Endometrial microvascular endothelial cells (primary cell): ENCODE results near the gene FKRP. TPM values are rescaled to one million over a fixed set of nuclear protein-coding genes. Genes with fewer than 3 reads are reported as not detected.

Experiments used
- in situ Hi-C: cut with HindIII; loops from 2 replicates; pipeline ENCODE4 v1.10.0; 2017; ENCODE audit warnings: low sequenced_read_pairs, low pct_unique_long_range_greater_than_20kb; ENCODE audit errors: inconsistent ontology term
- total RNA-seq: library from RNA; depleted of rRNA; stranded (reverse); fragments of >200 nt; gene quantifications from one replicate; pipeline ENCODE4 v1.2.3, GENCODE V29; 2015; ENCODE audit errors: inconsistent ontology term

Gene FKRP
- total RNA-seq, 1 donor from 2014 or later, result 18.6 TPM

DNA sequence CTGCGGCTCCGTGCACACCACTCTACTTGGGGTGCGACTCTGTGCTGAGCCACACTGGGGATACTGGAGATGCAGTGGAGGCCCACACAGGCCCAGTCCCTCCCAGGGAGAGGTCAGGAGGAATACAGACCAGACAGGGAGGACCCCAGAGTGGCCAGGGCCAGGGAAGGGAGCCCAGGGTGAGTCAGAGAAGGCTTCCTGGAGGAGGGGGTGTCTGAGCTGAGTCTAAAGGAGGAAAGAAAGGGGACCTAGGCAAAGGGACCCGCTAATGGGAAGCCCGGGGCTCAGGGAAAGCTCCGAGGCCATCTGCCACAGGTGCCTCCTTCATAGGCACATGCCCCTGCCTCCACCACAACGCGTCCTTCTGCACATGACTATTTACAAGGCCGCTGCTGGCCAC is 15.7 kb upstream of the FKRP start:
- in situ Hi-C loops, result no loop called here

DNA sequence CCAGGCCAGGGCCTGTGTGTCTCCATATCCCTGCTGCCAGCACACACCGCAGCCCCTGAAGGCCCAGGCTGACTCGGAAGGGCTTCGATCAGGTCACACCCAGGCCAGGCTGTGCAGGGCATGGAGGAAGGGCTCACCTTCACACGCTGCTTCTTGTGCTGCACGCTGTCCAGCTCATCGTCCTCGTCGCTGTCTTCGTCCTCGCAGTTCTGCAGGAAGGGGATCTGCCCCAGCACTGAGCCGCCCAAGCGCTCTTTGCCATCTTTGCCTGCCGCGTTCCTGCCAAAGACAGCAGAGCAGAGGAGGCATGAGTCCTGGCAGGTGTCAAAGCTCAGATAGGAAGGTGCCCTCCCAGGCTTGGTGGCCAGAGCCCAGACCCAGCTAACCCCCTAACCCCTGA is 15.3 kb upstream of the FKRP start:
- in situ Hi-C loops, result no loop called here

DNA sequence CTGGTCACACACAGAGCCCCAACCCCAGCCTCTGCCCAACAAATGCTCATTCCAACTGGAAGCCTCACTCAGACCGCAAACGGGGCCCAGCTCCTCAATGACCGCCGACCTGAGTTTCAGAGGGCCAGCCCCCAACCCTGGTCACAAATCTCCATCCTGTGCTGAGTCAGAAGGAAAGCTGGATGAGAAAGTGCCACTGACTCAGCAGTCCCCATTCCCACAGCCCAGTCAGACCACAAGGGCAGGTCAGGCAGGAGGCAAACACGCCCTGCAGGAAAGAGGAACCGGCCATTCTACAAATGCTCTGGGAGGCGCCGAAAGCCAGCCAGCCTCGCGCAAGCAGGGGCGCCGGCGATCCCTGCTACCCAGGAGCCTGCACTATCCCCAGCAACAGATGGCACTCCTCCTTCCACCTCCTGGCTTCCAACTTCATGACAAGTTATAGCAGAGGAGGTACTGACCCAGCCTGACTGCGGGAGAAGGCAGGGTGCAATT is 14.8 kb upstream of the FKRP start:
- in situ Hi-C loops, result no loop called here

DNA sequence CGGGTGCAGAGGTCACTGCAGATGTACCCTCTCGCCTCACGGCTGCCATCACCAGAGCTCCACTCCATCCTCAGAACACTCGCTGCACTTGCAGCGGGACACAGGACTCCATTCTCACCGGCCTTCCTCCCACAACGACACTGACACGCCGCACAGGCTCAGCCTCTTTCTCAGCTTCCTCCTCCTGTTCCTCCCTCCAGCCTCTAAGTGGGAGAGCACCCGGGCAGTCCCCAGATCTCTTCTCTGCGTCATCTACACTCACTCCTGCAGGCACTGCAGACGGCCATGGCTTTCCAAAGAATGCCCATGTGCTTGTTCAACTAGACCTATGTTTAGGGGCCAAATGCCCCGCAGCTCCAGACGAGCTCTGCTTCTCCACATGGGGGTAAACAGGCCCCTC is 14.3 kb upstream of the FKRP start:
- in situ Hi-C loops, result no loop called here

DNA sequence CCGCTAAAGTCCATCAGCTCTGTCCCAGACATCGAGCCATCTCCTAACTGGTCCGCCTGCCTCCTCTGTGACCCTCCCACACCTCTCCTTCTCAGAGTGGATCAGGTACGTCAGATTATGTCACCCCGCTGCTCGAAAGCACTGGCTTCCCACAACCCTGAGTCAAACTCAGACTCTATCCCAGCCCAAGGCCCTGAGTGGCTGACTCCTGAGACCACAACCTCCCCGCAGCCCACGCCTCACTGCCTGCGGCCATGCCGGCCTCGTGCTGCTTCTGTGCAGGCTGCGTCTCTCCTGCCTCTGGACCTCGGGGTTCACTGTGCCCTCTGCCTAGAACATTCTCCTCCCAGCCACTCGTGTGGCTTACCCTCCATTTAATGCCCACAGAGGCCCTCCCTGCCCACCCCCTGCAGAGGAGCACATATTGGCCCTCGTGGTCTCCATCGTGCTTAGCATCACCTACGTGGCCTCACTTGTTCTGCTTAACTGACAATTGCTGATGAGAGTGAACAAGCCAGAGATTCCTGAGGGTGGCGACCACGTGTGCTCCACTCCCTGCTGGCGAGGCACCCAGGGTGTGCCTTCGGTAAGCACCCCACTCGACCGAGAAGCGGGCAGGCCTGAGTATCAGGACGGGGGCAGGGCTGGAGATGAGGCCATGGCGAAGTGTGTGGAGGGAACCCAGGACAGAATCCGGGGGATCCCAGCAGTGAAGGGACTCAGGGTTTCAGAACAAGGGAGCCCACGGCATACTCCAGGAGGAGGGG is 13.5 kb upstream of the FKRP start:
- in situ Hi-C loops, result no loop called here

DNA sequence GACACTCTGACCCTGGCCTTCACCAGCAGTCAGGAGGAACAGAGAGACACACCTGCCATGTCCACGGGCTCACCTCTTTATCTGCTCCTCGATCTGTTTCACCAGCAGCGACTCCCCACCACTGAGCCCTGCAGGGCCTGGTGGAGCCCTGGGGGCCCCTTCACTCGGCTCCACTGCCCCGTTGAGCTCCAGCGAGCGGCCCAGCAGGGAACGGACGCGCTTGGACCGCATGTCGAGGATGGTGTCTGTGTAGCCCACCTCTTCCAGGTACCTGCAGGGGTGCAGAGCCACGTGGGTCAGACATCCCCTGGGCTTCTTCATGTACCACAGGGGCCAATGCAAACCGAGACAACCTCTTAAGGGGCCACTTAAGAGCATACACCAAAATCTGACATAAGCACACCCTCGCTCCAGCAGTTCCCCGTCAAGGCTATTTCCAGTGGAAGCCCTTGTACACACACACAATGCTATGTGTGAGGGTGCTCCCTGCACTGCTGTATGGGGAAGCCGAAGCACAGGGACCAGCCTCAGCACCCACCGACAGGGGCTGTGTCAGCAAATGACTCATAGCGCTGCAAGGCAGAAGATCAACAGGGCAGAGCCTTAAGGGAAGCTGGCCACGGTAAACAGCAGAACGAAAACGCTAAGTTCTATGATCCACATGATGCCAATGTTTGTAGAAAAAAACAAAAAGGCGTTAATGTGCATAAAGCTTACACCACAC is 12.7 kb upstream of the FKRP start:
- in situ Hi-C loops, result no loop called here

DNA sequence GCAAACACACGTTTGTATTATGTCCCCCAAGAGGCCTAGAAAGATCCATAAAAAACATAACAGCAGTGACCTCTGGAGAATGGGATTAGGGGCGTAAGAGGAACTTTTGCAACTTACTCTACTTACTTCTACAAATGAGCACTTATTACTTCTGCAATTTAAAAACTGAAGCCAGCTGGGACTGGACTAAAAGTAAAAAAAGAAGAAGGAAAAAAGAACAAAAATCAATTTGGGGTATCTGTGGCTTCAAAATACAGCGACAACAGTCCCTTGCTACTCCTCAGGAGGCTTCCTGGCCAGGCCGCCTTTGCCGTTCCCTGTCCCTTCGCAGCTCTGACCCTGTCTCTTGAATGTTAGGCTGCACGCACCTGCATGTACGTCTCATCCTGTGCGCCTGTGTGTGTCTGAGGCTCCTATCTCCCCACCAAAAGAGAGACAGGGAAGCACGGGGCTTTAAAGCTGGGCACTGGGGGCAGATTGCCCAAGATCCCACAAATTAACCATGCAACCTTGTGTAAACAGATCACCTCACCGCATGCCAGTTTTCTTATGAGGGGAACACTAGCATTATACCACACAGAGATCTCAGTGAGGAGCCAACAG is 12.1 kb upstream of the FKRP start:
- in situ Hi-C loops, result no loop called here

DNA sequence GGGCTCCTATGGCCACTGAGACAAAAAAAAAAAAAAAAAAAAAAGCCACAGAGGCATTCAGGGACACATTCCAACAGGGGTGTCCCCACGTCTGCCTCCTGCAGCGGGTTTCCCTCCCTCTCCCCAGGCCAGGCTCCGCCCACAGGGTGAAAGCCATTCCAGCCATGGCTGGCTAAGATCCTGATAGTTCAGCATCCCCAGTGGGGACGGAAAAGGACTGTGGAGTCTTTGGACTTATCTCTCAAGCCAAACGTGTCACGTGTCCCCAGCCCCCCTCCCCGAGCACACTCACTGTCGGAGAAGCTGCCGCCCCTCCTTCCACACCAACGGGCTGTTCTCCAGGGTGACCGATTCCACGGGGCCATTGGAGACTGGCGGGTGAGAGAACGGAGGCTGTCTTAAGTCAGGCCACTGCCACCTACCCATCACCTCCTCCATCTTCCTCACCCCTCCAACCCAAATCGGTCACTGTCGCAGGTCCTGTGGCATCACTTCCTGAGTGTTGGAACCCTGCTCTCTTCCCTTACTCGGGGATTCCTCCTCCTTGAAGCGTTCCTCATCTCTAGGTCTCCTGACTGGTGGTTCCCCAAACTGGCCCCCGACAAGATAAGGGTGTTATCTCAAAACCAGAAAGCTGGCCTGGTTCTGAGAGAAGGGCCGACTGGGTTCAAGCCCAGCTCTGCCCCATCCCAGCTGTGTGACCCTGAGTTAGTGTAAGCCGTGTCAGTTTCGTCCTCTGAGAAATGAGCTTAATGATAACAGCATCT is 9.1 kb upstream of the FKRP start:
- in situ Hi-C loops, result no loop called here

DNA sequence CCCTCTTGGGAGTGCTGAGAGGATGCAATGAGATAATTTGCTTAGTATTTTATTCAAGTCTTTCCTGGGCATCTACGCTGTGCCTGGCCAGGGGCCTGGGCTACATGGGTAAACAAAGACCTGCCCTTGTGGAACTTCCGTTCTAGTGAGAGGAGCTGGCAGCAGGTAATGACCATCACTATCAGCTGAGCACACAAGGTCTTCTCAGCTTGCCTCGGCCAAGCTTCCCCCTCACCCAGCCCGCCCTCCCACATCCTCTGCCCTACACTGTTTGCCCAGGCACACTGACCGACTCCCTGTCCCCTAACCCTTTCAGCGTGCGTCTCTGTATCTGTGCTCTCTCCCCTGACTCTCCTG is 8.6 kb upstream of the FKRP start:
- in situ Hi-C loops, result no loop called here

DNA sequence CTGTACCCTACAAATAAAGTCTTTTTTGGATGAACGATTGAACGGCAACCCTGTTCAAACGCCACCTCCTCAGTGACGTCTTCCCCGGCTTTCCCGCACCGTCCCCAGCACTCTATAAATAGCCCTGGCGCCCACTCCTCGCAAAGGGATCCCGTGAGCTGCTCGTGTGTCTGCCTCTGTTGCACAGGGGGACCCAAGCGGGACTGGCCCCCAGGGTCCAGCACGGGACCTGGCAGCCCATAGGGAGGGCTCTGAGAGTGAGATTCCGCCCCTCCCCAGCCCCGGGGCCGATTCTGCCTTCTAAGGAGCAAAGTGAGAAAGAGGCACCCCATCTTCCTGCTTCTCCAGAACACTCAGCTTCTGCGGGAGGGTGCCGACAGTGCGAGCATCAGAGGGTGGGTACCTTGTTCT is 8.1 kb upstream of the FKRP start:
- in situ Hi-C loops, result no loop called here

DNA sequence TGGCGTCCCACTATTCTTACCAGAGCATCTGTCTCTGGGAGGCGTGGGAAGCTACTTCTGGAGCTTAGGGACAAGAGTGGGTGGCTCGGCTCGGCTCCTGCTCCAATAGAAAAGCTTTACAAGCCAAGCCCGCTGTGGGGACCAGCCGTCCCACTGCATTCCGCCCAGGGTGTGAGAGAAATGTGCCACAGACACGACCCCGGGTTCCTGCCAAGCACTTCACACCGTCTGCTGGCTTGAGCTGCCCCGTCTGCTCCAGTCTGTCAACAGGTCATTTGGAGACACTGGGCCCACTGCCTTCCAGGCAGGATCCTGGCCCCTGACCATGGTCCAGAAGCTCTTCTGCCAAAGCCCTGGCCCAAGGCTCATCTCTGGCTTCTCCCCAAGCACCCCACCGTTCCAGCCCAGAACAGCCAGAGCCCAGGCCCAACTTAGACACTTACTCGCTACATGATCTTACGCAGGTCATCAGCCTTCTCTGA is 6.5 kb upstream of the FKRP start:
- in situ Hi-C loops, result no loop called here

DNA sequence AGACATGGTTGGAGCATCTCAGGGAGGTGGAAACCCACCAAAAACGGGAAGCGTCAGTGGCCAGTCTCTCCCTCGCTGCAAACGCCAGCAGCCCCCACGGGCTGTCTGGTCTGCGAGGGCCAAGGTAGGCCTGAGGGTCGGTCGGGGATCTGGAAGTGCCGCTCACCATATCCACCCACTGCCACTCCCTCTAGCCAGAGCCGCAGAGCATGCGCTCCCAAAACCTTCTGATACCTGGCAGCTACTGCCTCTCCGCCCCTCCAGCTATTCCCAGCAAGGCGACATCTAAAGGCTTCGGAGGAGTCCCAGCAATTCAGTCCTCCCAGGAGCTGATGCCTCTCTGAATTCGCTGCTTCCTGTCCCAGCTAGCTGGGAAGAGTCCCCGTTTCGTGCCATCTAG is 4.4 kb upstream of the FKRP start:
- in situ Hi-C loops, result no loop called here

DNA sequence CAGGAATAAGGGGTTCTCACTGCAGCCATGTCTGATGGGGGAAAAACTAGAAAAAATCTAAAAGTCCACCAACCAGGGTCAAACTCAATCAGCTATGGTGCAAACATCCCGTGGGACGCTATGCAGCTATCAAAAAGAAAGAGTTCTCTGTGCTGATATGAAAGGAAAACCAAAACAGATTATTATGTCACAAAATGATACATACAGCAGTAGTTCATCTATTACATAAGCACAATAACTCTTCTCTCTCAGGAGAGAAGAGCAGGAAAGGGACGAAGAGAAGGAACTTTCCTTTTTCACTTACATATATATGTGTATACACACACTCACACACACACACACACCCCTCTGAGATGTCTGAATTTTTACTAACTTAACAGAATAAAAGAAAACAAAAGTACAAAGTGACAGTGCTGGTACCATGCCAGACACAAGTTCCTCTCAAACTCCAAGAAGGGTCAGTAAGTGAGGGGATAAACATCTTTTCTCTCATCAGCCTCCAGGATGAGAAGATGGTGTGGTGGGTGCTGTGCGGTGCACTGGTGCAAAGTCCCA is 2.9 kb upstream of the FKRP start:
- in situ Hi-C loops, result no loop called here

DNA sequence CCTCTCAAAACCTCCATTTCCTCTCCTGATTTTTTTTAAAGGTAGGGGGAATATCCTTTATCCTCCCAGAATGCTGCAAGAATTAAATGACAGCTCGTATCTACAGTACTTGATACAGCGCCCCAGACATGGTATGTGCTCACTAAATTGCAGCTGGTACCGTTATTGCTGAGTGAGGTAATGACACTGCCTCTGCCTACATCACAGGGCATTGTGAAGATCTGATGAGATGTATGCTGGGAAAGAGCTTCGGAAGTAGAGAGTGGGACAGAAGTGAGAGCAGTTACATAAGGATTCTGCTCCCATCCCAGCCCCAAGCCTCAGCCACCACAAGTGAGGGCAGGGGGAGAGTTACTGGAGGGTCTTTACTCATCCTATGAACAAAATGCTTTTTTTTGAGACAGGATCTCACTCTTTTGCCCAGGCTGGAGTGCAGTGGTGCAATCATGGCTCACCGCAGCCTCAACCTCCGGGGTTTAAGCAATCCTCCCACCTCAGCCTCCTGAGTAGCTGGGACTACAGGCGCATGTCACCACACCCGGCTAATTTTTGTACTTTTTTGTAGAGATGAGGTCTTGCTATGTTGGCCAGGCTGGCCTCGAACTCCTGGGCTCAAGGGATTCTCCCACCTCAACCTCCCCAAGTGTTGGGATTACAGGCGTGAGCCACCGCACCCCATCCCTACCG is 1.7 kb upstream of the FKRP start:
- in situ Hi-C loops, result no loop called here

DNA sequence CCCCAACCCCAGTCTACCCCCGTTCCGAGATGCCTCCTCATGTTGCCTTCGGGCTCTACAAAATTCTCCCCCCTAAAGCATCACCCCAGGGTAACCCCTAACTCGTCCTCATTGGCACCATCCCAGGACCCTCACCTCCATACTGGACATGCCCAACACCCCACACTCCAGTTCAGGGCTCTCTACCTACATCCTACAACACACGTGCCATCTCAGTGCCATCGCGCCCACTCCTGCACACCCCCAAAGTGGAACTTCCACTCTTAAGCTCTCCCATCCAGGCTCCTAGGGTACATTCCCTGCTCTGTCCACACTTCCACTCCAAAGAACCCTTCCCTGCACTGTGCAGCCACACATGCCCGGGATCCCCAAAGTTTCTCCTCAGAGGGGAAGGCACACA is 827 bp upstream of the FKRP start:
- in situ Hi-C loops, result no loop called here

DNA sequence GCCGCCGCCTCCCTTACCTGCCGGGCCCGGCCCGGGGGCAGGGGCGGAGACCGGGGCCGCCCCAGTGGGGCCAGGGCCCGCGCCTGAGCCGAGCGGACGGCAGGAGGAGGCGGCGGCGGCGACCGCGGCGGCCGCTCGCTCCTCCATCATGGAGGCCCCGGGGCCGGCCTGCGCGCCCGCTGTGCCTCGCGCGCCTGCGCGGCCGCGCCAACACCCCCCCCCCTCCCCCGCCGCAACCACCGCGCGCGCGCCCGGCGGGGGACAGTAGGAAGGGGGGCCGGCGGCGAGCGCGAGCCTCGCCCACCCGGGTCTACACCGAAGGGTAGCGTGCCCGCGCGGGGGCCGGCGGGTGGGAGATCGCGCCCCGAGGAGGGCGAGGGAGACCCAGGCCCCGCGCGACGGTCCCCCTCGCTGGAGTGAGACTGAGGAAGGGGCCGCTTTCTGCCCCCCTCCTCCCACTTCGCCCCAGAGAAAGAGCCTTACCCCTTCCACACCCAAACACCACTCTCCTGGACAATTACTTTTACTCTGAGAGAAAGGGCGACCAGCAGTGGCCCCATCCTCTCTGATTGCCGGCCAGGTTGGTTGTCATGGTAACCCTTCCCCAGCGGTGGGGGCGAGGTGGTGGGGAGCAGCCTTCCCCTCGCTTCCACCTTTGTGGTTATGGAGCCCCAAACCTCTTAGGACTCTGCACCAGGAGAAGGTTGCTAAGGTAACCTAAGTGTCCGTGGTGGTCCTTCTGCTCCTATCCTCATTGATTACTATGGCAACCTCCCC is 612 bp downstream of the FKRP start, which contains the start of gene STRN4:
TSS of gene STRN4 (minus strand) at position 170 of the 777 bp plus-strand sequence. CDS start at position 150, 20 bp downstream.
- in situ Hi-C loops, result no loop called here

DNA sequence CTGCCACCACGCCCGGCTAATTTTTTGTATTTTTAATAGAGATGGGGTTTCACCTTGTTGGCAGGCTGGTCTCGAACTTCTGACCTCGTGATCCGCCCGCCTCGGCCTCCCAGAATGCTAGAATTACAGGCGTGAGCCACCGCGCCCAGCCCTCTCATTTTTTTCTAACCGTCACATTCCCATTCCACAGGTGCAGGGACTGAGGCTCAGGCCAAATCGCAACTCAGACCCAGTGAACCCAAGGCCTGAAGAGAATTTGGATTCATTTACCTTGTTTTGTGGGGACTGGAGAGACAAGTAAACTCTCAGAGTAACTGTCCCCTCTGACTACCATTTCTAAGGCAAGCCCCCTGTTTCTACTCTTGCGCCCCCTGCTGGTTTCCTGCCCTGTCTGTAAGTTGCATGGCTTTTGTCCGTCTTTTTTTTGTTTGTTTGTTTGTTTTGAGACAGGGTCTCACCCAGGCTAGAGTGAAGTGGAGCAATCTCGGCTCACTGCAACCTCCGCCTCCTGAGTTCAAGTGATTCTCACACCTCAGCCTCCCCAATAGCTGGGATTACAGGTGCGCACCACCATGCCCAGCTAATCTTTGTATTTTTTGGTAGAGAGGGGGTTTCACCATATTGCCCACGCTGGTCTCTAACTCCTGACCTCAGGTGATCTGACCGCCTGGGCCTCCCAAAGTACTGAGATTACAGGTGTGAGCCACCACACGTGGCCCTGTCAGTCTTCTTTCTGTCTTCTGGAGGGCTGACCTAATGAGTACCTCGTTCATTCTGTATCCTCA is 2.7 kb downstream of the FKRP start:
- in situ Hi-C loops, result no loop called here
